Measurements from ENCODE around the gene QSER1.
"Not testable (repeated sequence)": the region's sequence is repeated elsewhere in the genome, so short reads cannot be mapped to it uniquely, and the experiment has no call there.

QSER1 gene

DNA sequence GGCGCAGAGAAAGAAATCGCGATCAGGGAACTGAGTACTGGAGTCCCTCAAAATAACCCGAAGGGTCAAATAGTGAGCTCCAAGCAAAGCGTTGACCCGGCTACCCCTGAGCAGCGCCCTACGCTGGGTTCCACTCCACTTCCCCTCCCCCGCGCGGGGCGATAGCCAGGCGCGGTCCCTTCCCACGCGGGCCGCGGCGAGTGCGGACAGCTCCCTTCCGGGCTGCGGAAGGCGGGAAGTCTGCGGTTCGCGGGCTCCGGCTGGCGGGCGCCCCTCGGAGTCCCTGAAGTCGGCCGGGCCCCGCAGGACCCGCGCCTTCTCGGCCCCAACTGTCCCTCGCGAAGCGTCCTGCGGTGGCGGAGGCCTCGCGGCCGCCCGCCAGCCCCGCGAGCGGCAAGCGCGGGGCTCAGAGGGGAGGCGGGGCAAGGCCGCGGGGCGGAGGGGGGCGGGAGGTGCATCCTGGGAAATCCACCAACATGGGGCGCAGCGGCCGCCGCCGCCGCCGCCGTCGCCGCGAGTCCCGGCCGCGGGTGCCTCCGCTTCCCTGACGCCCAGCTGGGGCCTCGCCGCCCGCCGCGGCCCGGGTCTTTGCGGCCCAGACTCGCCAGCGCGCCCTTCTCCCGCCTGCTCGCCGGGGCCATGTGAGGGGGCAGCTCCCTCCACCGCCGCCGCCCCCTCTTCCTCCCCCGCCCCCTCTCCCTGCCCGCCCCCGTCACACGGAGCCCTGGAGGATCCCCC, at the start of gene QSER1:
Gene QSER1, plus strand, starts transcription at position 457 of the 738 bp plus-strand sequence. CDS start 315 bp downstream, outside the sequence.
- DNase-seq (ENCODE audit: low read depth in 2 of 2) = peak; percentile 41 to 69

- no peak for DNase-seq (ENCODE audit: low read depth in 2 of 2)
Observed at GRCh38 chr11:32843544-32843943, 49.1 kb upstream of the QSER1 start.

DNA sequence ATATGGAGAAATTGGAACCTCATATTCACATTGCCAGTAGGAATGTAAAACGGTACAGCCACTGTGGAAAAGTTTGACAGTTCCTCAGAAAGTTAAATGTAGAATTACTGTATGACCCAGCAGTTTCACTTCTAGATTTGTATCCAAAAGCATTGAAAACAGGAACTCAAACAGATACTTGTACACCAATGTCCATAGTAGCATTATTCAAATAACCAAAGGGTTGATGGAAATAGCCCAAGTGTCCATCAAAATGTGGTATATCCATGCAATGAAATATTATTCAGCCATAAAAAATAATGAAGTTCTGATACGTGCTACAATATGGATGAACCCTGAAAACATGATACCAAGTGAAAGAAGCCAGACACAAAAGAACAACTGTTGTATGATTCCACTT, 45.1 kb upstream of the QSER1 start:
- no peak for DNase-seq (ENCODE audit: low read depth in 2 of 2)

GRCh38 chr11:32849761-32850160, 42.9 kb upstream of the QSER1 start:
- DNase-seq (ENCODE audit: low read depth in 2 of 2) = no peak

DNA sequence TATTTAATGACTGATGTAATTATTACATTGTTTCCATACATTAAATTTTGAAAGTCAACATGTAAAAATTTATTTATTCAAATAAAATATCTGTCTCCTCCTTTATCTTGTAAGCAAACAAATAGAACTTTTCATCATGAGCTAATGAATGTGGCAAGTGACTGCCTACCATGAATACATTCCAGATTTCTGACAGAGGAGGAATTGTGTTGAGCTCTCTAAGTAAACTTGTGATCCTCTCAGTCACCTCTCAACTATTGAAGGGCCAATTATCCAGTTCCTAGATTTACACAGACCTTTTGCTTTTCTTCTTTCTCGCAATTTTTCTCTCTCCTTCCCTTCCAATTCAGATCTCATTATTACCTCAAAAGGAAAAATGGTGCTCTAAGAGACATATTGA, 41.4 kb upstream of the QSER1 start:
- DNase-seq (ENCODE audit: low read depth in 2 of 2) = no peak

GRCh38 chr11:32852207-32852606, 40.4 kb upstream of the QSER1 start:
- DNase-seq (ENCODE audit: low read depth in 2 of 2) = no peak

GRCh38 chr11:32855601-32856000, 37.0 kb upstream of the QSER1 start:
- no peak for DNase-seq (ENCODE audit: low read depth in 2 of 2)

- DNase-seq (ENCODE audit: low read depth in 2 of 2) = no peak
Observed at GRCh38 chr11:32858731-32859130, 33.9 kb upstream of the QSER1 start.

DNA sequence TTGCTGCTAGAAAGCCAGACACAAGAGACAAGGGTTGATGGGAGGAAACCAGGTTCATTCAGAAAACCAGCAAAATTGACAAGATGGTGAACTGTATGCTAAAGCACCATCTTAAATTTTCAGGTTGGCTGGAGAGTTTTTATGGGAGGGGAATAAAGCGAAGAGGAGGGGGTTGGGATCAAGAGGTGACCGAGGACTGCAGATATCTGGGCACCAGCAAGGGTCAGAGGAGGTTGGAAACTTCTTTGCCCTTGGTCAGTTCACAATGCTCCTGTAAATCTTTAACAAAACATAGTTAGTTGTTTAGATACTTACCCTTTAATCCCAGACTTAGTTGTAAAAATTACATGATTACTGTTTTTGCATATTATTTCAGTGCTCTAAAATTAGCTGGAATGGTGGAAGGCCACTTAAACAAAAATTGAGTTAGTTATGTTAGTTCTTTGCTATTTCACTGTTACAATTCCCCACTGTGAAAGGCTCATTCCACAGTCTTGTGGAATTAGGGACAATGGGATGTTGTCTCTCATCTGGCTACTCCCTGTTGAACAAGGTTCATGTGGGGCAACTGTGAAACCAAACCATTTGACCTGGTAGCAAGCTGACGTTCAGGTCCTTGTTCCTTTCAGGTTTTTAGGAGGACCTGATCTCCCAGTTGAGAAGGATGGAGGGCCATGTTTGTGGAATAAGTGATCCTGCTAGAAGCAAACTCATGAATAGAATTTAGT, 30.6 kb upstream of the QSER1 start:
- DNase-seq (ENCODE audit: low read depth in 2 of 2) = no peak

DNA sequence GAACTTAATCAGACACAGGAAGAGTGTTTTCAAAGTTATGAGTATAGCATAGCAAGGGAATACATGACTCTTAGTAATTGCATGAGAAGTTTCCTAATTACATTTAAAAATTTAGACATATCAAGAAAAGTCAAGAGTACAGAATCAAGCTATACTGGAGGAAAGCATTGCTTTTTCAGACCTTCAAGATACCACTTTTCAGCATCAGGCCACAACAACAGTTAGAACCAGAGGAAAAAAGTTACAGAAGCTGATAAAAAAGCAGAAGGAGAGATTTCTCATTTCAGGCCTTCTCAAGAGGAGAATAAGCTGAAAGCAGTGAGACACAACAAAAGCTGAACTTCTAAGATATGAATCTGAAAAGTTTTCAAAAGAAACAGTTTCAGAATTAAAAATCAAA, 28.1 kb upstream of the QSER1 start:
- no peak for DNase-seq (ENCODE audit: low read depth in 2 of 2)

GRCh38 chr11:32868752-32869151, 23.9 kb upstream of the QSER1 start:
- DNase-seq (ENCODE audit: low read depth in 2 of 2) = not testable (repeated sequence)

- no peak for DNase-seq (ENCODE audit: low read depth in 2 of 2)
Observed at GRCh38 chr11:32870676-32871075, 21.9 kb upstream of the QSER1 start.

DNA sequence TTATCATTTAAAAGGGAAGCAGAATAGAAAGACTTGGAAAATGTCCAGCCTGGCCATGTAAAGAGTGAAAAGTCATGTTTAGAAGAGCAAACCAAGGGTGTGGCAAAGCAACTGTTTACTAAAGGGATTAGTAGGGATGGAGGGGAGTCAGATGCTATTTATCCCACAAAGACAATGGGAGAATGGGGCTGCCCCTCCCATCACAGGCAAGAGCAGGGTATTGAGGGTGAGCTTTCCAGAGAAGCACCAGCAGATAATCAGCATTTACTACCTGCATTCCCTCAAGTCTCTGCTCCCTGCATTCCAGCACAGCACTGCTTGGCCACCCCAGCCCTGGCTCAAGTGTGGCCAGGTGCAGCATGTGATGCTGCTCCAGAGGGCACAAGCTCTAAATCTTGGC, 18.5 kb upstream of the QSER1 start:
- no peak for DNase-seq (ENCODE audit: low read depth in 2 of 2)

DNA sequence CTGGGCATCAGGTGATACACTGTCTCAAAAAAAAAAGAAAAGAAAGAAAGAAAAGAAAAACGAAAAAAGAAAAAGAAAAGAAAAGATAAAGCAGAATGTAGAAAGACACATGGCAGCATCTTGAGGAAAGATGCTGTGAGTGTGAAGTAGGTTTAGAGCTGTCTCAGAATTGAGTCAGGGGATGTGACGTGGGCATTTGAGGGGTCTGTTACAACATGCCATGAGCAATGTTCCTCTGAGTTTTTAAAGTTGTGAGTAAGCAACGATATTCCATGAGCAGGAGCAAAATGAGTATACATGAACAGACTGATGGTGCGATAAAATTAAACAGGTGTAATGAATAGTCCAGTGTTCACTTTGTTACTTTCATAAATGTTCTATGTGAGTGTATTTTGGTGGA, 11.3 kb upstream of the QSER1 start:
- DNase-seq (ENCODE audit: low read depth in 2 of 2) = no peak

GRCh38 chr11:32883421-32883820, 9.2 kb upstream of the QSER1 start:
- DNase-seq (ENCODE audit: low read depth in 2 of 2) = no peak

DNA sequence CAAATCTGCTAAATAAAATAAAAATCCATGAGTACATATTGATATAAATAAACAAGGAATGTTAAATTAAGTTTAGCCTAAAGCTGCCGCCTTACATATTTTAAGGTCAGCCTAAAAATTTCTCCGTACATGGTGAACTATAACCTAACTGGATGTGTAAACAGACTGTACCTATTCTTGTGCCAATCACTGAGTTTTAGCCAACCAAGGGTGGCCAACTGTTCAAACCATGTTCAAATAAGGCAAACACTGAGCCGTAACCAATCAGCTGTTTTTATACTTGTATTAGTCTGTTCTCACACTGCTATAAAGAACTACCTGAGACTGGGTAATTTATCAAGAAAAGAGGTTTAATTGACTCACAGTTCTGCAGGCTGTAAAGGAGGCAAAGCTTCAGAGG, 8.6 kb upstream of the QSER1 start:
- DNase-seq (ENCODE audit: low read depth in 2 of 2) = no peak

- no peak for DNase-seq (ENCODE audit: low read depth in 2 of 2)
Observed at GRCh38 chr11:32884770-32885384, 7.7 kb upstream of the QSER1 start.

DNA sequence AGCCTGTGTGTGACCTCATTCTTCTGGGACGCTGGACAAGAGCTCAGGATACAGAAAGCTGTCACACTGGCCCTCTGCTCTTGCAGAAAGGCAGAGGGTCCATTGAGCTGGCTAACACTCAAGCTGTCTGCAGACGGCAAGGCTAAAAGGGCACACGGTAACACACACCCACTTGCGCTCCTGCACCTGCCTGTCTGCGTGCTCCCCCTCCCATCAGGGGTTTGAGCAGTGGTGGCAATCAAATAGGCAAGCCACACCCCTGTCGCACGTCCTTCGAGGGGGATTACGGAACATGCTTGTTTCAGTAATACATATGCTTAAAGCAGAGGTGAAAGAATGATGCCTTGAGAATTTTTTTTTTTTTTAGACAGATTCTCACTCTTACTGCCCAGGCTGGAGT, 7.1 kb upstream of the QSER1 start:
- no peak for DNase-seq (ENCODE audit: low read depth in 2 of 2)

- no peak for DNase-seq (ENCODE audit: low read depth in 2 of 2)
Observed at GRCh38 chr11:32886180-32886579, 6.4 kb upstream of the QSER1 start.

DNA sequence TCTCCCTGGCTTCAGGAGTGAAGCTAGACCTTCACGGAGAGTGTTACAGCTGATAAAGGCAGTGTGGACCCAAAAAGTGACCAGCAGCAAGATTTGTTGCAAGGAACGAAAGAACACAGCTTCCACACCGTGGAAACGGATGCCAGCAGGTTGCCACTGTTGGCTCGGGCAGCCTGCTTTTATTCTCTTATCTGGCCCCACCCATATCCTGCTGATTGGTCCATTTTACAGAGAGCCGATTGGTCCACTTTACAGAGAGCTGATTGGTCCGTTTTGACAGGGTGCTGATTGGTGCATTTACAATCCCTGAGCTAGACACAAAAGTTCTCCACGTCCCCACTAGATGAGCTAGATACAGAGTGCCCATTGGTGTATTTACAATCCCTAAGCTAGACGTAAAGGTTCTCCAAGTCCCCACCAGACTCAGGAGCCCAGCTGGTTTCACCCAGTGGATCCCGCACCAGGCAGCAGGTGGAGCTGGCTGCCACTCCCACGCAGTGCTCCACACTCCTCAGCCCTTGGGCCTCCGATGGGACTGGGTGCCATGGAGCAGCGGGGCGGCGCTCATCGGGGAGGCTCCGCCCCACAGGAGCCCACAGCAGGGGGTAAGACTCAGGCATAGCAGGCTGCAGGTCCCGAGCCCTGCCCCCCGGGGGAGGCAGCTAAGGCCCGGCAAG, 4.8 kb upstream of the QSER1 start:
- DNase-seq (ENCODE audit: low read depth in 2 of 2) = not testable (repeated sequence)

- DNase-seq (ENCODE audit: low read depth in 2 of 2) = not testable (repeated sequence)
Observed at GRCh38 chr11:32888384-32888710, 4.3 kb upstream of the QSER1 start.

GRCh38 chr11:32888805-32889204, 3.8 kb upstream of the QSER1 start:
- no peak for DNase-seq (ENCODE audit: low read depth in 2 of 2)
